ENCODE data around the gene CENPX. TPM values are rescaled to one million over a fixed set of nuclear protein-coding genes. Genes with fewer than 3 reads are reported as not detected.

The CENPX gene
- total RNA-seq, 4 donors from 2014 or later = 85.4 to 131 (median 104) TPM

GRCh38 chr17:81991684-81992305 lies 30.9 kb downstream of the CENPX start:
- Histone ChIP-seq H3K9me3 (no peaks in the 10 kb centered on the region), H3K36me3 (no peaks in the 10 kb centered on the region), H3K27ac (peak overlapping the region; percentile 58 to 79 (median 71)), H3K4me3 (peak overlapping the region in 2 of 4 donors; percentile 5 to 26), H3K4me1 (peaks cover 7 to 19% (median 16%) of the 10 kb centered on the region in 4 donors), H3K27me3 (no peaks in the 10 kb centered on the region)
- TF ChIP-seq POLR2AphosphoS5 (IDR thresholded peaks at IDR 0.05) = peak in 2 of 3 donors; percentile 3 to 33
- no peak for TF ChIP-seq POLR2A (IDR thresholded peaks at IDR 0.05)
- DNase-seq = peak; percentile 91
- in situ Hi-C loops (cut with MboI; ENCODE audit: low pct_ligation_motif_present in 1 of 4, low pct_unique_long_range_greater_than_20kb in 1 of 4, low sequenced_read_pairs in 3 of 4) (no loop called here), intact Hi-C loops (cut with DNase I; ENCODE audit: low total_unique reads) (no loop called here)
- WGBS, 2 donors (ENCODE audit: low coverage in 1 of 2) = 31% methylated on average over 27 of the region's 31 CpGs; no CpG with 5 or more reads in 1 of the 2 donors

GRCh38 chr17:81990836-81991683 lies 31.6 kb downstream of the CENPX start:
- H3K9me3 ChIP-seq = no peaks in the 10 kb centered on the region
- H3K4me3 ChIP-seq = peak overlapping the region in 1 of 4 donors; percentile 26
- in situ Hi-C loops (cut with MboI; ENCODE audit: low pct_ligation_motif_present in 1 of 4, low pct_unique_long_range_greater_than_20kb in 1 of 4, low sequenced_read_pairs in 3 of 4) = no loop called here
- peaks cover 7 to 19% (median 16%) of the 10 kb centered on the region in 4 donors for H3K4me1 ChIP-seq
- intact Hi-C loops (cut with DNase I; ENCODE audit: low total_unique reads) = no loop called here
- H3K27ac ChIP-seq = peak overlapping the region; percentile 58 to 79 (median 71)
- no peak for DNase-seq
- TF ChIP-seq CTCF (IDR thresholded peaks at IDR 0.05) (no peak), POLR2A (IDR thresholded peaks at IDR 0.05) (no peak), POLR2AphosphoS5 (IDR thresholded peaks at IDR 0.05) (no peak), EP300 (IDR thresholded peaks at IDR 0.05; ENCODE audit: low read depth) (no peak)
- no peaks in the 10 kb centered on the region for H3K27me3 ChIP-seq
- WGBS, 2 donors (ENCODE audit: low coverage in 1 of 2) = 73 to 80% methylated on average over 1 to 22 of the region's 25 CpGs
- H3K36me3 ChIP-seq = no peaks in the 10 kb centered on the region

- no peak for DNase-seq
- in situ Hi-C loops (cut with MboI; ENCODE audit: low pct_ligation_motif_present in 1 of 4, low pct_unique_long_range_greater_than_20kb in 1 of 4, low sequenced_read_pairs in 3 of 4) = no loop called here
- no peak overlapping the region for H3K27ac ChIP-seq
- no peaks in the 10 kb centered on the region for H3K27me3 ChIP-seq
- H3K4me3 ChIP-seq = no peak overlapping the region
- peaks cover 4 to 14% (median 12%) of the 10 kb centered on the region in 4 donors for H3K4me1 ChIP-seq
- intact Hi-C loops (cut with DNase I; ENCODE audit: low total_unique reads) = no loop called here
- H3K9me3 ChIP-seq = no peaks in the 10 kb centered on the region
- H3K36me3 ChIP-seq = no peaks in the 10 kb centered on the region
- 91 to 99% methylated on average over 13 to 26 of the region's 26 CpGs for WGBS, 2 donors (ENCODE audit: low coverage in 1 of 2)
- TF ChIP-seq EP300 (IDR thresholded peaks at IDR 0.05; ENCODE audit: low read depth) (no peak), CTCF (IDR thresholded peaks at IDR 0.05) (no peak), POLR2AphosphoS5 (IDR thresholded peaks at IDR 0.05) (no peak), POLR2A (IDR thresholded peaks at IDR 0.05) (no peak)
These were observed 35.4 kb downstream of the CENPX start for GRCh38 chr17:81987161-81987770.

- Histone ChIP-seq H3K27me3 (no peaks in the 10 kb centered on the region), H3K9me3 (no peaks in the 10 kb centered on the region), H3K4me3 (no peak overlapping the region), H3K4me1 (peaks cover 0 to 7% (median 7%) of the 10 kb centered on the region in 4 donors), H3K27ac (no peak overlapping the region), H3K36me3 (no peaks in the 10 kb centered on the region)
- intact Hi-C loops (cut with DNase I; ENCODE audit: low total_unique reads) = no loop called here
- in situ Hi-C loops (cut with MboI; ENCODE audit: low pct_ligation_motif_present in 1 of 4, low pct_unique_long_range_greater_than_20kb in 1 of 4, low sequenced_read_pairs in 3 of 4) = no loop called here
- TF ChIP-seq POLR2A (IDR thresholded peaks at IDR 0.05) = no peak
- TF ChIP-seq EP300 (IDR thresholded peaks at IDR 0.05; ENCODE audit: low read depth) = no peak
- TF ChIP-seq CTCF (IDR thresholded peaks at IDR 0.05) = no peak
- TF ChIP-seq POLR2AphosphoS5 (IDR thresholded peaks at IDR 0.05) = no peak
- no peak for DNase-seq
- 94 to 98% methylated on average over 16 to 24 of the region's 26 CpGs for WGBS, 2 donors (ENCODE audit: low coverage in 1 of 2)
These were observed 36.1 kb downstream of the CENPX start for GRCh38 chr17:81986606-81987005.

All from transverse colon (tissue), 4 donors.